ENCODE results near the gene DGKE. TPM values are rescaled to one million over a fixed set of nuclear protein-coding genes. Genes with fewer than 3 reads are reported as not detected.

The DGKE gene
- total and polyA plus RNA-seq, 2 of the 8 experiments (the other 6 are each of a cell fraction or from before 2014, with no cell fraction given), result 1.7 to 7.4 TPM

DNA sequence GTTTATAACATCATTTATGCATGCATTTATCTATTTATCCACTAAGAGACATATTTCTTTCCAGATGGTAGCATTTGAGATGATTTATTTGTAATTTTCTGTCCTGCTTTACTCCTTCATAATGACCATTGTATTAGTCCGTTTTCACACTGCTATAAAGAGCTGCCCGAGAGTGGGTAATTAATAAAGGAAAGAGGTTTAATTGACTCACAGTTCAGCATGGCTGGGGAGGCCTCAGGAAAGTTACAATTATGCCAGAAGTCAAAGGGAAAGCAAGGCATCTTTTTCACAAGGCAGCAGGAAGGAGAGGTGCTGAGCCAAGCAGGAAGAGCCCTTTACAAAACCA is 51.3 kb downstream of the DGKE start:
- FAIRE-seq (no peak), DNase-seq (ENCODE audit: low read depth in 1 of 2, low spot score in 2 of 2) (no peak)
- Histone ChIP-seq H3K27me3 (replicated peaks in 1 of 4; ENCODE audit: control insufficient read depth in 3 of 4, extremely low read depth in 1 of 4, insufficient read depth in 3 of 4, low read length in 3 of 4) (peaks cover 0 to 2% (median under 1%) of the 10 kb centered on the region in 4 experiments; a peak in 1 of 7 replicates), H2AFZ (ENCODE audit: low read length) (no peak overlapping the region), H3K27ac (ENCODE audit: low read depth, low read length) (no peak overlapping the region), H3K9me3 (ENCODE audit: insufficient read depth in 2 of 2, low read depth in 1 of 2, low read length in 1 of 2) (peaks cover 13 to 16% of the 10 kb centered on the region in 2 experiments), H3K4me2 (ENCODE audit: insufficient read depth in 1 of 2, low read depth in 2 of 2, low read length in 2 of 2) (no peak overlapping the region), H2BK15ac (ENCODE audit: low read length) (no peak overlapping the region), H4K20me1 (replicated peaks in 1 of 2; ENCODE audit: control insufficient read depth in 1 of 2, insufficient read depth in 2 of 2, low read length in 2 of 2) (no peaks in the 10 kb centered on the region), H3K14ac (ENCODE audit: insufficient read length) (no peak overlapping the region), H4K91ac (replicated peaks; ENCODE audit: insufficient read length, low read length) (no peak overlapping the region), H3K23me2 (ENCODE audit: low read depth, low read length) (no peaks in the 10 kb centered on the region), H2AK5ac (ENCODE audit: low read depth, low read length) (no peak overlapping the region), H3K79me2 (ENCODE audit: control insufficient read depth in 1 of 2, insufficient read depth in 2 of 2, low read length in 2 of 2) (no peaks in the 10 kb centered on the region), H3K9ac (replicated peaks in 1 of 4; ENCODE audit: extremely low read depth in 1 of 4, low read depth in 3 of 4, low read length in 3 of 4) (no peak overlapping the region), H2BK12ac (ENCODE audit: low read depth, low read length) (no peak overlapping the region), H3K4me1 (replicated peaks in 1 of 4; ENCODE audit: control insufficient read depth in 3 of 4, insufficient read depth in 4 of 4, low read length in 3 of 4) (peaks cover 0 to 2% (median 0%) of the 10 kb centered on the region in 4 experiments; a peak in 1 of 7 replicates), H3K56ac (replicated peaks; ENCODE audit: insufficient read length, low read depth, low read length) (no peak overlapping the region), H3K18ac (ENCODE audit: extremely low read depth, low read length) (no peak overlapping the region), H3K36me3 (ENCODE audit: control insufficient read depth in 2 of 4, insufficient read depth in 4 of 4, low read length in 3 of 4) (peaks cover 0 to 8% (median 4%) of the 10 kb centered on the region in 4 experiments; a peak in 4 of 8 replicates), H2BK20ac (ENCODE audit: low read length) (no peak overlapping the region), H2BK120ac (replicated peaks; ENCODE audit: low read depth, low read length) (no peak overlapping the region), H3K4me3 (ENCODE audit: extremely low read depth in 1 of 4, insufficient read depth in 2 of 4, low read depth in 3 of 4, low read length in 4 of 4) (no peak overlapping the region), H3K79me1 (ENCODE audit: low read depth, low read length) (no peaks in the 10 kb centered on the region), H2BK5ac (ENCODE audit: low read depth, low read length) (no peak overlapping the region), H3K23ac (ENCODE audit: insufficient read length) (no peak overlapping the region), H4K8ac (ENCODE audit: extremely low read depth, insufficient read depth, low read length) (no peak overlapping the region), H3K4ac (replicated peaks; ENCODE audit: insufficient read length, low read depth, low read length) (no peak overlapping the region), H4K5ac (ENCODE audit: insufficient read length, low read depth, low read length) (no peak overlapping the region)
- 92% methylated on average over 2 of the region's 2 CpGs; no CpG with 5 or more reads in 1 of the 2 experiments for WGBS, 2 experiments (ENCODE audit: extremely low coverage in 1 of 2, insufficient coverage in 1 of 2, insufficient read length in 1 of 2, insufficient replicate concordance in 2 of 2, low coverage in 1 of 2, low lambda C conversion rate in 2 of 2, missing lambda C conversion rate in 1 of 2)
- TF ChIP-seq SIRT6 (IDR thresholded peaks at IDR 0.05; ENCODE audit: low read length), result no peak
- no peak for TF ChIP-seq ASH2L (IDR thresholded peaks at IDR 0.05; ENCODE audit: low read length)
- TF ChIP-seq KDM1A (IDR thresholded peaks at IDR 0.05; ENCODE audit: borderline replicate concordance, low read length), result no peak
- no peak for TF ChIP-seq EZH2 (IDR thresholded peaks at IDR 0.05; ENCODE audit: low read depth, low read length, severe bottlenecking)
- ChIA-PET POLR2A (ENCODE audit: partially characterized antibody) (interaction anchor here (1.9 kb wide), 1 partner anchor 9 kb away, joined by 4 read pairs; no protein-coding TSS in a partner anchor), CTCF (ENCODE audit: partially characterized antibody) (interaction anchor here (1.0 to 1.9 kb wide), 4 partner anchors 9 to 66 kb away, joined by 3 to 7 read pairs (median 4); no protein-coding TSS in a partner anchor)
